ENCODE measurements around the gene NT5DC1.
A peak's percentile ranks its signal among the peaks of the same experiment; 100 is the strongest.

The NT5DC1 gene

DNA sequence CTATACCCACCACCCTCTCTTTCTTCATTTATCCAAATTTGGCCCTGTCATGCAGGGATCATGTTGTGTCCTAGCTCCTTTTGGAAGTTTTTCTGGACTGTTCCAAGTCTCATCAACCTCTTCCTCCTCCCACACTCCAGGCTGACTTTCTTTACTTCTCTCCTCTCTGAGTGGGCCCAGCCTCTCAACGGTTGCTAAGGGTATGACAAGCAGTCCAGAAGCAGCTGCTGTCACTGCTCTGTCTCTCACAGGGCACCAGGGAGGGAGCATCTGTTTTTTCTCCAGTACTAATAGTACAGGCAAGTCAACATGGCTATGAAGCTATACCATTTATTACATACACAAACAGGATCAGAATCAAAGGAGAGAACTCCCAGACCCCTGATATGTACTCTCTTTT is 8.2 kb downstream of the NT5DC1 start:
- no peak overlapping the region for H3K9ac ChIP-seq (ENCODE audit: low read length)
- H3K27ac ChIP-seq (ENCODE audit: low read length): no peak overlapping the region
- H3K9me3 ChIP-seq (replicated peaks; ENCODE audit: insufficient read depth, low read length): no peaks in the 10 kb centered on the region
- TF ChIP-seq EZH2phosphoT487 (IDR thresholded peaks at IDR 0.05; ENCODE audit: low read length) (no peak), EZH2 (optimal IDR thresholded peaks at IDR 0.05; ENCODE audit: low read depth, low read length) (no peak)
- TF ChIP-seq, protein P1, sequence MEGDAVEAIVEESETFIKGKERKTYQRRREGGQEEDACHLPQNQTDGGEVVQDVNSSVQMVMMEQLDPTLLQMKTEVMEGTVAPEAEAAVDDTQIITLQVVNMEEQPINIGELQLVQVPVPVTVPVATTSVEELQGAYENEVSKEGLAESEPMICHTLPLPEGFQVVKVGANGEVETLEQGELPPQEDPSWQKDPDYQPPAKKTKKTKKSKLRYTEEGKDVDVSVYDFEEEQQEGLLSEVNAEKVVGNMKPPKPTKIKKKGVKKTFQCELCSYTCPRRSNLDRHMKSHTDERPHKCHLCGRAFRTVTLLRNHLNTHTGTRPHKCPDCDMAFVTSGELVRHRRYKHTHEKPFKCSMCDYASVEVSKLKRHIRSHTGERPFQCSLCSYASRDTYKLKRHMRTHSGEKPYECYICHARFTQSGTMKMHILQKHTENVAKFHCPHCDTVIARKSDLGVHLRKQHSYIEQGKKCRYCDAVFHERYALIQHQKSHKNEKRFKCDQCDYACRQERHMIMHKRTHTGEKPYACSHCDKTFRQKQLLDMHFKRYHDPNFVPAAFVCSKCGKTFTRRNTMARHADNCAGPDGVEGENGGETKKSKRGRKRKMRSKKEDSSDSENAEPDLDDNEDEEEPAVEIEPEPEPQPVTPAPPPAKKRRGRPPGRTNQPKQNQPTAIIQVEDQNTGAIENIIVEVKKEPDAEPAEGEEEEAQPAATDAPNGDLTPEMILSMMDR (IDR thresholded peaks at IDR 0.05; ENCODE audit: low read length): no peak
- H3K4me3 ChIP-seq (ENCODE audit: low read length): no peak overlapping the region
- no peaks in the 10 kb centered on the region for H4K20me1 ChIP-seq (ENCODE audit: insufficient read depth, low read length)
- no peak overlapping the region for H3K4me2 ChIP-seq (ENCODE audit: low read depth, low read length)
- no peaks in the 10 kb centered on the region for H3K4me1 ChIP-seq (ENCODE audit: low read length)
- no peaks in the 10 kb centered on the region; the same call in 1 of the 2 replicates for H3K36me3 ChIP-seq (replicated peaks; ENCODE audit: insufficient read depth, low read length)
- no peak for DNase-seq
- H3F3A ChIP-seq (ENCODE audit: insufficient read depth, low read length): no peaks in the 10 kb centered on the region
- H3K9me2 ChIP-seq (replicated peaks; ENCODE audit: insufficient read depth, low read length): no peaks in the 10 kb centered on the region
- H3K79me2 ChIP-seq (ENCODE audit: low read length): no peaks in the 10 kb centered on the region
- H2AFZ ChIP-seq (ENCODE audit: low read length): no peak overlapping the region
- H3K27me3 ChIP-seq (replicated peaks; ENCODE audit: insufficient read depth, low read length): no peaks in the 10 kb centered on the region

DNA sequence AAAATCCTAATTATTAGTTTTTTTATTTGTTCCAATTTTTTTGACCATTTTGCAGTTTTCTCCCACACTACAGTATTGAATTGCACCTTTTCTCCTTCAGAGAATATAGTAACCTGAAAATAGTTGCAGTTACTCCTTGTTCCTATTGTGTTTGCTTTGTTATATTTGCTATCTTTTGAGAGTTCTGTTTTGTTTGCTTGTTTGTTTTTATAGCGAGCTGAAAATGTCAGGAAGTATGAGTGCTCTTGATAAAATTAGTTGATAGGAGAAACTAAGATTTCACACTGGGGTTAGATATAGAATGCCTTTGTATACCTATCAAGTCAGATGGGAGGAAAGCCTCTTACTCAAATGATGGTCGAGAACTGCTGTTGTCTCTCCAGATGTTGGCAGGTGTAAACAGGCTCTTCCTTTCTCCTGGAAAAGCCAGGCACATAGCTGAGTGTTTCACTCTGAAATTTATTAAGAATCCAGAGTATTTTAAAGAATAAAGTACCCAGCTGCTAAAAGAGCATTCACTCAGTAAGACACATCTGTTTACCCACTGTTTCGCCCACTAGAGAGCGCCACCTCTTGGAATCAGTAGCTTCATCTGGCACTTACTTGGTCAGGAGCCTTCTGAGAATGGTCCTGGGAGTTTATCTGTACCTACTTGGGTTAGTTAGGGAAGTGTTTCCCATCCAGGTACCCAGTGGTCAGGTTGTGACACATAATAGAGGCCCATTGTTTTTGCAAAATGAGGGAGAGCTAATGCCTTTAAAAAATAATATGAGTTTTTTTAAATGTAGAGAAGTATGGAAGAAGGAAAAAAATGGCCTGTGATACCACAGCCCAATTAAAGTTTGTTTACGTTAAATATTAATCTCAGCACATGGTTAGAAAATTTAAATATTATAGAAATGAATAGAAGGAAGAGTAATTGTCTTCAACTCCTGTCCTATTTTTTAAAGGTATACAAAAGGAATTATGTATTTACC is 11.2 kb downstream of the NT5DC1 start:
- Histone ChIP-seq H3K9me3 (replicated peaks; ENCODE audit: insufficient read depth, low read length) (no peaks in the 10 kb centered on the region), H3K27ac (ENCODE audit: low read length) (no peak overlapping the region), H3K27me3 (replicated peaks; ENCODE audit: insufficient read depth, low read length) (no peaks in the 10 kb centered on the region), H3K36me3 (replicated peaks; ENCODE audit: insufficient read depth, low read length) (no peaks in the 10 kb centered on the region; the same call in 1 of the 2 replicates), H3F3A (ENCODE audit: insufficient read depth, low read length) (no peaks in the 10 kb centered on the region), H3K79me2 (ENCODE audit: low read length) (no peaks in the 10 kb centered on the region), H3K4me1 (ENCODE audit: low read length) (no peaks in the 10 kb centered on the region), H3K4me3 (ENCODE audit: low read length) (no peak overlapping the region), H3K9me2 (replicated peaks; ENCODE audit: insufficient read depth, low read length) (no peaks in the 10 kb centered on the region), H3K4me2 (ENCODE audit: low read depth, low read length) (no peak overlapping the region), H3K9ac (ENCODE audit: low read length) (no peak overlapping the region), H2AFZ (ENCODE audit: low read length) (no peak overlapping the region), H4K20me1 (ENCODE audit: insufficient read depth, low read length) (no peaks in the 10 kb centered on the region)
- TF ChIP-seq, protein P1 (IDR thresholded peaks at IDR 0.05; ENCODE audit: low read length): peak; percentile 66
- TF ChIP-seq EZH2 (optimal IDR thresholded peaks at IDR 0.05; ENCODE audit: low read depth, low read length): no peak
- DNase-seq: peak; percentile 36

DNA sequence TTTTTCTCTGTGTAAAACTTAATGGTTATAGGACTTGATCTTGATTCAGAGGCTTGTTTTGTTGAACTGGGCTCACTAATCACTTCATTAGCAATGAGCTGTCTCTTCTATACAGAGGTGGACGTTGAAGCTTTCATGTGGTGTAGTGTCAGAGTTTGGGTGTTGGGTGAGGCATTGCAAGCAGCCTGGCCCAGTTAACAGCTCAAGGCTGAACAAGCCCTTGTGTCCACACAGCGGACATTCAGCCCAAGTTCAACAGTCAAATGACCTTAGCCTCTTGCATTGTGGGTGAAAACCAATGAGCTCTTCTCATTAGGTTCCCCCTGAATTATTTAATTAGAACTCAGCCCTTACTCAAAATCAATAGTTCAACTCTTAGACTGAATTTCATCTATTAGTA is 12.7 kb downstream of the NT5DC1 start:
- TF ChIP-seq EZH2phosphoT487 (IDR thresholded peaks at IDR 0.05; ENCODE audit: low read length) (no peak), EZH2 (optimal IDR thresholded peaks at IDR 0.05; ENCODE audit: low read depth, low read length) (no peak)
- TF ChIP-seq, protein P1 (IDR thresholded peaks at IDR 0.05; ENCODE audit: low read length): no peak
- DNase-seq: no peak

More for the DNA sequence above, 12.7 kb downstream of the NT5DC1 start:
- no peak overlapping the region for H3K9ac ChIP-seq (ENCODE audit: low read length)
- H3F3A ChIP-seq (ENCODE audit: insufficient read depth, low read length): no peaks in the 10 kb centered on the region
- no peak overlapping the region for H3K4me2 ChIP-seq (ENCODE audit: low read depth, low read length)
- no peaks in the 10 kb centered on the region for H3K9me3 ChIP-seq (replicated peaks; ENCODE audit: insufficient read depth, low read length)
- H2AFZ ChIP-seq (ENCODE audit: low read length): no peak overlapping the region
- H3K36me3 ChIP-seq (replicated peaks; ENCODE audit: insufficient read depth, low read length): no peaks in the 10 kb centered on the region; the same call in 1 of the 2 replicates
- no peaks in the 10 kb centered on the region for H3K79me2 ChIP-seq (ENCODE audit: low read length)
- no peak overlapping the region for H3K27ac ChIP-seq (ENCODE audit: low read length)
- no peaks in the 10 kb centered on the region for H4K20me1 ChIP-seq (ENCODE audit: insufficient read depth, low read length)
- no peaks in the 10 kb centered on the region for H3K9me2 ChIP-seq (replicated peaks; ENCODE audit: insufficient read depth, low read length)
- no peak overlapping the region for H3K4me3 ChIP-seq (ENCODE audit: low read length)
- H3K27me3 ChIP-seq (replicated peaks; ENCODE audit: insufficient read depth, low read length): no peaks in the 10 kb centered on the region
- H3K4me1 ChIP-seq (ENCODE audit: low read length): no peaks in the 10 kb centered on the region
